SKM-1 (cell line): ENCODE results near the gene ZFHX3.
"Not testable (repeated sequence)": the region's sequence is repeated elsewhere in the genome, so short reads cannot be mapped to it uniquely, and the experiment has no call there.

Experiments used
- DNase-seq: peaks from one replicate; lab custom pipeline; 2025; ENCODE audit not compliant: unreplicated experiment; lab: John Stamatoyannopoulos, UW

Gene ZFHX3

DNA sequence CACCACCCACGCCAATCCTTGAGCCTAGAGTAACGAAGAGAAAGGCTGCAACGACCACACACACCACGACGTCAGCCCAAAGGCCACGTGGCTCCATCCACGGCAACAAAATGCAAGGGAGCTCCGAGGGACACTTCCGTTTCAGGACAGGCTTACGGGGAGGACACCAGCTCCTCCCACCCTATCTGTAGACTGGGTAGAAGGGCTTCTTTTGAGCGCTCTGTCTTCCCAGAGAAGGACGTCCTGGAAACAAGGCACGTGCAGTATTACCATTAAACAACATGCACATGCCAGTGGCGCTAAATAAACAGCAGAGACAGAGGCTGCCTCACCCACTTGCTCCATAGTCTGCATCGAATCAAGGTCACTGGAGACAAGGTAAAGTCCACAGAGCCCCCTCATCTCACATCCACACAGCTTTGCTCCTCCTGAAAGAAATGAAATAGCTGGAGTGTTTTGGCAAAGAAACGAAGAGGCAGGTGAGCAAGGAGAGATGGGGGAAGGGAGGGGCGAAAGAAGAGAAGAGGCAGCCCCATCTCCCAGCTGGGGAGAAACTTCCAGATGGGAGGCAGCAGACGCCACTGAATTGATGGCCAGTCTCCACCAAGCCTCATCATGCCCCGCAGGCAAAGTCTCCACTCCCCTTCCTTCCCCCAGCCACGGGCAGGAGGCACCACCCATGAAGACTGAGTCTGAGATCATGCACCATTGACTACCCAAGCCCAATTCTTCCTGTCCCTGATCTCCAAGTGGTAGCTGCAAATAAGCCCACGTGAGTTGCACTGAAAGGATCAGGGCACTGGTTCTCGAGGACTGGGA lies 24.0 kb downstream of the ZFHX3 start:
- no peak for DNase-seq

DNA sequence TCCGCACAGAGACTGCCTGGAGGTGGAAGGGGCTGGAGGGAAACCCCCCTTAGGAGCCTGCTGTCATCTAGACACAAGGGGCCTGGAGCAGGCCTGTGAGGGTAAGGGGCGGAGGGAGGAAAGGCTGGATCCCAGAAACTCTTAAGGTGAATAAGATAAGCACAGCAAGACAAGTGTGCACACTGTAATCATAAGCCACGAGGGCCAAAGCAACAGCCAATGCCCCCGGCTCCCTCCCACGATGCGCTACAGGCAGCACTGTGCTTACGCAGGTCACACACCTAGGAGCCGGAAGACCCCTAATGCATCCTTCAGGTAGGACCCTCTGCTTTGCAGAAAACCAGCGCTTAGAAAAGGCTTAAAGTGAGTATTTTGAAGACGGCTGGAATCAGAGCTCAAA lies 24.6 kb downstream of the ZFHX3 start:
- no peak for DNase-seq

DNA sequence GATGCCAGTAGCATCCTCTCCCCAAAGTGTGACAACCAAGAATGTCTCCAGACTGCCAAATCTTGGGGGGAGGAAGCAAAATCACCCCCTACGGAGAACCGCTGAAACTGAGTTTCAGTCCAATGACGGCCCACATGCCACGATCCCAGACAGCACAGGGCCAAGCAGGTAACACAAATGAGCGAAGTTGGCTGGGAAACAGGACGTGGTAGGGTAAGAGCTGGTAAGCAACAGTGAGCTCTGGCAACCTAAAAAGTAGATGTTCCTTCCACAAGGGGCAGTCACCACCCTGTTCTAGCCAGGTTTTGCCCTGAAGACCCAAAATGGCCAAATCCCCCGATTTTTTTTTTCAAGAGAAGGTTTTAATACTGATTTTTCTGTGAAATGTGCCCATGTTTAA lies 25.4 kb downstream of the ZFHX3 start:
- DNase-seq: no peak

DNA sequence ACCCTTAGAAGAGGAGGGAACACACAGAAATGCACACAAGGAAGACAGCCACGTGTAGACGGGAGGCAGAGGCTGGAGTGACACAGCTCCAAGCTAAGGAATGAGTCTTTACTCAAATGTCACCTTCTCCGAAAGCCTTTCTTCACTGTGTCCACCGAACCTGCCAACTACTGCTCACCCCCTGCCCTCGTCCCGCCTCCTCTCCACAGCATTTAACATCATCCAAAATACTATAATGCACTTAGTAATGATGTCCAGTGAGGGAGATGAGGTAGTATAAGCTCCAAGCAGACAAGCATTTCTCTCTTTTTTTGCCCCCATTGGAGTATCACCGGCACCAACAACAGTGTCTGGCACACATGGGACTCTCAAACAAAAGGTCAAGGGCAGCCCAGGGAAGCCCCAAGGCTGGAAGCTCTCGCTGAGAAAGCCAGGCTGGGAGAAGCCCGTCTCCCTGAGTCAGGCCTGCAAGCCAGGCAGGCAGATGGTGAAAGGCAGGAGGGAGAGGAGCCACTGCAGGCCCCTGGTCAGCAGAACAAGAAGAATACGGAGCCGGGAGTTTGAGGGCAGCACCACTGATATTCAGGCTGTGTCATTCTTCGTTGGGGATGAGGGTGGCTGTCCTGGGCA lies 25.9 kb downstream of the ZFHX3 start:
- no peak for DNase-seq

DNA sequence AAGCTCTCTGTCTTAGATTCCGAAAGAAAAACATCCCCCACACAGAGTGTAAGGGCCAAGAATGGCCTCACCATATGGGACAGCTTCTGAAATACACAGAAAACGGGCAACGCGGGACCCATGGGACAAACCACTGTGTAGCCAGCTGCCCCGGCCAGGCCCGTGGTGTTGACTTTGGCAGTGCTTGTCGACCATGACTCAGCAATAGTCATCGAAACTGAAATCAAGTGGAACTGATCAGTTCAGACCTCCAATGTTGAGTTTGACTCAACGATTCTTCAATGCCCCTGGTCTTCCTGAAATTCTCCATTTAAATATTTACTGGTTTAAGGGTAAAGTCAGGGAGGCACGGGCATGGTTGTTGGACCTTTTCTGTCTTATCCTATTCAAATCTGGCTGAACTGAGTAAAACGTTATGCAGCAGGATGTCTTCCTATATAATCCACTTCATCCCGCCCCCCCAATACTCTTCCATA lies 27.5 kb downstream of the ZFHX3 start:
- DNase-seq: no peak

DNA sequence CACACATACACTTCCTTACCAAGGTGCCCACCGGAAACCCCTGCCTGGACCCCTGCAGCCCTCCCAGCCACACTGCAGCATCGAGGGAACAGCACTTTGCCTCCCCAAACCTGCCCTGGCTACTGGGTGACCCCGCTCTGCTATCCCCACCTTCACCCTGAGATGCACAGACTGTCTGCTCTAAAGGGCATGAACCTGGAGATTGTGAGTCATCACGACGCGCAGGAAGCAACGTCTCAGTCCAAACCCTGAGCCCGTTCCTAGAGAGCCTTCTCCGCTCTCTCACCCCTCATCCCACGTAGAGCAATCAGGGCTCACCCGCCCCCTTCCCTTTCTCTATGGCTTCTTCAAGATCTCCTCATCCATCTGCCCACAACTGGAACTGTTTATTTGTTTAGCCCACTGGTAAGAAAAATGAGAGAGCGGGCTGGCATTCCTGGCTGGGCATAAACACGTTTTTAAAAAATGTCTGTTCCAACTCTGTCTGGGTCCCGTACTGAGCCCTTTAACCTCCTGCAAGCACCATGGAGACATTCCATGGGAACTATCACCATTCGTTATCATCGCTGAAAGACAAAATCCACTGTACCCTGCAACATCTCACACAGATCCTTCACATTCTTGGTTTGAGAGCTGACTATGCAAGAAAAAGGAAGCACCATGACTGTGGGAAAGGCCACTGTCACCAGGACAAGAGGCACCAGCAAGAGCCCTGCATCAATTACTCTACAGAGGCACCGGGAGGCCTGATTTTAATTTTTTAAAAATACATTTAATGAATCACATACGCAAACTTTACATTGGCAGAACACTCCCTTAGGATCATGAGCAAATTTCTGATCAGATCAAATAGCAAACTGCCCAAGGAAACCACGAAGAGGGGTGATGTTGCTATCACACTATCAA lies 28.2 kb downstream of the ZFHX3 start:
- DNase-seq: no peak

DNA sequence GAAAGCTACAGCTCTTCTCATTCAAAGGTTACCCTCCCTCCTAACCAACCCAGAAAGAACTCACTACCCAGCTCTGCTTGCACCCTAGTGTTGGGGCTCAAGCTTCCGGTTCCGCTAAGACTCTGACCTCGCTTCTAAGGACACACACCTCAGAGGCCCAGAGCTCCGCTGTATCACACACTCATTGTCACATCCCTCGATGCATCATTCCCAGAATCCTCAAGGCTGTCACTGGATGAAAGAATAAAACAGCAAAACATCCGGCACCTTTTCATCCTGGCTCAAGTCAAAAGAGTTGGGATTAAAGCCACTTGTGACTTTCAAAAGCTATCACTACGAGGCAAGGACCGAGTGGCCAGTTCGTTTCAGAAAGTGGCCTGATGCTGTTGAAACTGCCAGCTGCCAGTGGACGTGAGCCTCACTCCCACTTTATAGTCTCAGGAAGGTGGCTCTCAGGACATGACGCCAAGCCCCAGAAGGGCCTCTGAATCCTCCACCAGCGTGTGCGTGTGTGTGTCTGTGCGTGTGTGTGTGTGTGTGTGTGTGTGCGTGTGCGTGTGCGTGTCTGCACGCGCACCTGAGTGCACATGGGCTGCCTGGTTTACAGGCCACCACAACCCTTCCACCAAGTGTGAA lies 29.0 kb downstream of the ZFHX3 start:
- DNase-seq: no peak

DNA sequence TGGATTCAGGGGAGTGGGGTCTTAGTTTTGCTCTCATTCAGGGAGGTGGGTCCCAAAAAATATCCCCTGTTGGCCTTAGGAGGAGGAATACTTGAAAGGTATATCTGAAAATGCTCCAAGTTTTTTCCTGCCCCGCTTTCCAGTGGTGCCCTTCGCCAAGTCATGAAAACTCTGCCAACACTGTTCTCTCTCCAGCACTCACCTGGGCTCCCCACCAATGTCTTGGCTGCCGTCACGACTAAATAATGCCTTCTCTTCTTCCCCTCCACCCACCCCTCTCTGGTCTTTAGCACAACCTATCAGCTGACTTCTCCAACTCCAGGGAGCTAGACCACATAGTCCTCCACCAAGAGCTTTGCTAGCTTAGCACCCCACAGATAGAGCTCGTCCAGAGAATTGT lies 30.6 kb downstream of the ZFHX3 start:
- no peak for DNase-seq

DNA sequence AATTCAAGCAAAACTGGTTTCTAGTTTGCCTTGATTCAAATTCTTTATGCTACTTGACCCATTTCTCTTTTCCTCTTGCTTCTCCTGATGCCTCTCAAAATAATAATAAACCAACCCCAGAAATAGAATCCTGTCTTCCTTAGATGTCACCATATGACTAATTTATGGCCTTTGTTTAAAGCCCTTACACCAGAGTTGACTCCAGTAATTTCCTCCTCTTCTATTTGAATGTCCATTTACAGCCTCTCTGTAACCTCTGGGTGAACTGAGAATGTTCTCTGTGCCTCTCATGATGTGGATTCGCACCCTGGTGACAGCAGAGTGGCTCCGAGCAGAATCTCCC lies 31.5 kb downstream of the ZFHX3 start:
- no peak for DNase-seq

DNA sequence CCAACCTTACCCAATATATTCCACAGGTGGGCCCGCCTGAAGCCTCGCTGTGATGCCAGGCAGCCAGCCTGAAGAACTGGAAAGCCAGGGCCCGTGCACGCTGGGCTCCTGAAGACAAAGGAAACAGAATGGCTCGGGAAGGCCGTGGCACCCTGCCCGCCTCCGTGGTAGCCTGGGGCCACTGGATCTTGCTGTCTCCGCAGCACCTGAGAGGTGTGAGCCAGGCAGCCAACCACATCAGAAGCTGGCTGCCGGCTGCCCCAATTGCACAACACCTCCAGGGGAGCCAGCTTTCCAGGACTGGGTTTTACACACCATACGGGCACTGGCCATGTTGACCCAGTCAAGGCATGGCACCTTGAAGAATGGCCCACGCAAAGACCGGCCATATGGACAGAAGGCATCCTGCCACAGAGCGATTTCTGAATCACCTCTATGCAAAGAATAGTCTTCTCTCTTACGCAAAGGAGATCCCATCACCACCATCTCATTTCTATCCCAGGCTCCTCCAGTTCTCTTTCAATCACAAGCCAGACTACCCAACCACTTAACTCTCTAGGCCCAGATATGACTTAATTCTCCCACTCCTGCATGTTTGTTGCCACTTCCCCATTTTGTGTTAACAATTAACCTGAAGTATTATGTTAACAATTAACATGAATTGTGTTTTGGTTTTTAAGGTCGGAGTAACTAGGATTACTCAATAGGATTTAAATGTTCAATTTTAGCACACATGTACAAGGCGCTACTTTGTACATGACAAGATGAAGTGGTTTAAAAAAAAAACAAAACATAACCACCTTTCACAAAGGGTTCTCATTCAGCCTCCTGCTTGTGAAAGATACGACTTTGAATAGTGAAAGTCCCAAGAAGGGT lies 32.1 kb downstream of the ZFHX3 start:
- no peak for DNase-seq

DNA sequence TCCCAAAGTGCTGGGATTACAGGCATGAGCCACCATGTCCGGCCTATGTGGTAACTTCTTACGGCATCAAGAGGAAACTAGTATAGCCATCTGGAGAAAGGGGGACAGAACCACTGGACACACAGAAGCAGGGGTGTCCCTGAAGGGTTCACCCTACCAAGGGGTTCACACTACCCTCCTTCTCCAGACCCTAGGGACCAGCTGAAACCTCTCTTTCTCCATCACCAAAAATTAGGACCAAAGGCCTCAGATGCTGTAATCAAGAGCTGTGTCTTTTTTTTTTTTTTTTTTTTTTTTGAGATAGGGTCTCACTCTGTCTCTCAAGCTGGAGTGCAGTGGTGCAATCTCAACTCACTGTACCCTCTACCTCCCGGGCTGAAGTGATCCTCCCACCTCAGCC lies 33.2 kb downstream of the ZFHX3 start:
- DNase-seq: no peak

DNA sequence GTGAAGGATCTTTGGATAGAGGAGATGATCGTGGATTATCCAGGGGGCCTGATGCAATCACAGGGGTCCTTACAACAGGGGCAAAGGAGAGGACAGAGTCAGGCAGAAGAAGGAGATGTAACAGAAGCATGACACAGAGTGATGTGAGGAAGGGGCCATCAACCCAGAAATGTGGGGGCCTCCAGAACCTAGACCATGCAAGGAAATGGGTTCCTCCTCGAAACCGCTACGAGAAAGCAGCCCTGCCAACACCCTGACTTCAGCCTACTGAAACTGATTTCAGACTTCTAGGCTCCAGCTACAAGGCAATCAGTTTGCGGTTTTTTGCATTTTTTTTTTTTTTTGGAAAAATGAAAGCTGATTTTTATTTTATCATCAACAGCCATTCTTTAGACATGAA lies 34.0 kb downstream of the ZFHX3 start:
- no peak for DNase-seq

DNA sequence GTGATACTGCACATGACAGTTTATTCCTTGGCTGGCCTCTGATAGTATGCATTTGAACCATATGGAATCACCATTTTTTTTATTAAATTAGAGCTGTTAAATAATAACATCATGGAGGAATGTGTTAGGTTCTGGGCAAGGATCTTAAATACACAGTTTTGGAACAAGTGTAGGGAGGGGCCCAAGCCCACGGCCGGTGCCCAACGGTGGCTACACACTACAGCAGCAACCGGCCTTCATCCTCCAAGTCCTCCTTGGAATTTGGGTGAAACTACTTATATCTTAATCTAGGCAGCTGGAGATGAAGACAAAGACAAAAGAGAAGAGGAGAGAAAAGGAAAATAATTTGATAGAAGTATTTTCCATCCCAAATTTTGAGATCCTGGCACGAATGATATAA lies 35.6 kb downstream of the ZFHX3 start:
- DNase-seq: no peak

DNA sequence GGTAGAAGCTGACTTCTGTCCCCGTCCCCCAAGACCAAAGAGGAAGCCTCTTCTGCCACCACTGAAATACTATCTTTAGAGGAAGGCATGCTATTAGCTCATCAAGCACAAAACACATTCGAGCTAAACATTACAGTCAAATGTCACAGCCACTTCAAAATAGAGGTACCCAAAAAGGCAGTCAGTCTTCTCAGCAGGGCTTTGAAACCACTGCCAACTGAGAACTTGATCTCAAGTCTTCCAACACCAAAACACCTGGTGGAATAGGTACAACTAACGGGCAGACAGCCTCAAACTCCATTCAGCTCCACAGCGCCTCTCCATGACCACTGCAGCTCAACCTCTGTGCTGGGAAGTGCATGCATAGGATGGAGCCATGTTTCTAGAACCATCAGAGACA lies 36.0 kb downstream of the ZFHX3 start:
- DNase-seq: no peak

DNA sequence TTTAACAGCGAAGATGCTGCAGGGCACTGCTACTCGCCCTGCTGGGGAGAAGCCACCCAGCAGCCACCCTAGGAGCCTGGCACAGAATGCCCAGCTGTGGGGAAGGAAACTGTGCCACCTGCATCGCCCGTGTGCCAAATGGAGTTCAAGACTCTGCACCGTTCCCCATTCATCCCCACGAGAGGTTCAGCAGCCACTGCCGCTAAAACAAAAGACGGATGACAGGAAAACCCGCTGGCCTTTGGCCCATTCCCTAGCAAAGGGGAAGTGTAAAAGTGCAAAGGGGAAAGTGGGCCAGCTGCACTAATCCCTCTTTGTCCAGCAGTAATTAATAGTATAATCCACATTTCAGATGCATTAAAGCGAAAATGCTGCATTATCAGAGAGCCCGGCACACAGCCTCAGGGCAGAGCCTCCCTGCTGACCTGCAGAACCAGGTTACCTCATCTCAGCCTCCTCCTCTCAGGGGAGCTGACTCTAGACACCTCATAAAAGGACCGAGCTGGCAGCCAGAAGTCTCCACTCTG lies 37.7 kb downstream of the ZFHX3 start:
- DNase-seq: no peak

DNA sequence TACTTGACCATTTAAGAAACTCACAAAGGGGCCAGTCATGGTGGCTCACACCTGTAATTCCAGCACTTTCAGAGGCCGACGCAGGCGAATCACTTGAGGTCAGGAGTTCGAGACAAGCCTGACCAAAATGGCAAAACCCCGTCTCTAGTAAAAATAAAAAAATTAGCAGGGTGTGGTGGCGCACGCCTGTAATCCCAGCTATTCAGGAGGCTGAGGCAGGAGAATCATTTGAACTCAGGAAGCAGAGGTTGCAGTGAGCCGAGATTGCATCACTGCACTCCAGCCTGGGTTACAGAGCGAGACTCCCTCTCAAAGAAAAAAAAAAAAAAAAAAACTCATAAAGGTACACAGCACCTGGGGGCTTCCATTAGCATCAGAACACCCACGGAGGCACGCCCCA lies 38.2 kb downstream of the ZFHX3 start:
- not testable (repeated sequence) for DNase-seq

DNA sequence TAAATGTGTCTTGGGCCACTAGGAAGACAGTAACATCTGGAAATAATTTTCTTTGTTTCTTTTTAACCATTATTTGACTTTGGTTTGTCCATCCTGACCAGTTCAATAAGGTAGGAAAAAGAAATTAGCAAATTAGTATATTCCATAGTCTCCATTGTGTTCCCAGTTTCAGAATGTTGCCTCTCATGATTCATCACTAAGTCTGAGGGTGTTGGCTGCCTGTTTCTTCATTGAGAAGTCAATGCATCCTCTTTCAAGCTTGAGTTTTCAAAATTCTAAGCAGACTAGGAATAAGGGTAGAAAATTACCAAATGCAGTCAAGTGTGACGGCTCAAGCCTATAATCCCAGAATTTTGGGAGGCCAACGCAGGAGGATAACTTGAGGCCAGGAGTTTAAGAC lies 41.9 kb downstream of the ZFHX3 start:
- no peak for DNase-seq

DNA sequence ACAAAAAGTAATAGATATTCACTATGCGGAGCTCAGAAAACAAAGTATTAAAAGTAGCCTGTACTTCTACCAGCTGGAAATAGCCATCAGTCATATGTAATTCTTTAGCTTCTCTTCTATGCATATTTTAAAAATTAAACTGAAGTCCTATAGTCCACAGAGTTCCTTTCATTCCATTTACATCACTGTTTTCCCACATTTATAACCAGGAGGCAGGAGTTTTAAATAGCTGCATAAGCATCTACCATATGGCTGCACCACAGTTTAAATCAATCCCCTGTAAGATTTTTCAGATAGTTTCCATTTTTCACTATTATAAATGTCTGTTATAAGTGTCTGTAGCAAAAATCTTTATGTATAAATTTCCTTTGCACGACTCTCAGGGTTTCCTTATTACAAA lies 45.1 kb downstream of the ZFHX3 start:
- DNase-seq: no peak

DNA sequence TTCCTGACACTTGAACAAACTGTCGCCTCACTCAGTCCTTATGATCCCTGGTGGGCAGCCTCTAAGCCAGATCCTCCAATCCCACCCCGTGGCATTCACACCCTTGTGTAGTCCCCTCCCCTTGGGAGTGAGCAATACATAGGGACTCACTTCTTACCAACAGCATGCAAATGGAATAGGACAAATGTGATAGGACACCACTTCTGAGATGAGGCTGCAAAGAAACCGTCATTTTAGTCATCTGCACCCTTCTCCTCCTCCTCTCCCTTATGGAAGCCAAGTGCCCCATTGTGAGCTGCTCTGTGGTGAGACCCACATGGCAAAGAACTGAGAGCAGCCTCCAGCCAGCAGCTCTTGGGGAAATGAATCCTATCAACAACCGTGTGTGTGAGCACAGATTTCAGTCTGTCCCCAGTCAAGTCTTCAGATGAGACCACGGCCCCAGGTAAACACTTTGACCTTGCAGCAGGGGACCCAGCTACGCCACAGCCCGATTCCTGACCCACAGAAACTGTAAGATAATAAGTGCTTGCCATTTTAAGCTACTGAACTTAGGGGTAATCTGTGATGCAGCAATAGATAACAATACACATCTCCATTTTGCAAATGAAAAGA lies 46.9 kb downstream of the ZFHX3 start:
- no peak for DNase-seq
